IMR-90 (cell line): Measurements from ENCODE around the gene NXPH3. TPM values are rescaled to one million over a fixed set of nuclear protein-coding genes. Genes with fewer than 3 reads are reported as not detected.

ENCODE experiments used
- ATAC-seq: fragments of 200-7000 bp; cut with Tn5 transposase; 2 replicates; pipeline ENCODE4 v1.9.1; 2020; ENCODE audit warnings: low read depth, mild to moderate bottlenecking, moderate library complexity
- BruUV-seq: library from RNA; stranded (reverse); fragments of 400-500 nt; replicated peaks from 2 replicates; lab custom pipeline; 2021; lab: Mats Ljungman, UMichigan
- CTCF ChIA-PET: fragments of 300-600 bp; formaldehyde crosslinking; extraction: SDS; loops from one replicate; lab custom pipeline; 2021; ENCODE audit warnings: antibody characterized with exemption; lab: Yijun Ruan, JAX
- POLR2A ChIA-PET: fragments of 300-600 bp; sonication (Branson Sonifier 250); formaldehyde crosslinking; loops from one replicate; lab custom pipeline; 2022; ENCODE audit warnings: antibody characterized with exemption; ENCODE audit not compliant: unreplicated experiment; lab: Charles Lee
- DNase-seq: peaks from one replicate; pipeline ENCODE4 v3.0.0; 2013
- H2AFZ ChIP-seq: replicated peaks from 2 replicates; pipeline ENCODE3; 2013; ENCODE audit warnings: low read length, mild to moderate bottlenecking; ENCODE audit not compliant: poor library complexity
- H2AK5ac ChIP-seq: 2 replicates; pipeline ENCODE4 v1.6.1; 2013; ENCODE audit warnings: low read depth, low read length, inconsistent platforms
- H2AK9ac ChIP-seq: replicated peaks from 2 replicates; pipeline ENCODE3; 2013; ENCODE audit warnings: mild to moderate bottlenecking, low read depth, low read length, moderate library complexity; ENCODE audit not compliant: poor library complexity
- H2BK120ac ChIP-seq: 2 replicates; pipeline ENCODE4 v1.6.1; 2013; ENCODE audit warnings: low read depth, low read length, inconsistent platforms
- H2BK15ac ChIP-seq: 3 replicates; pipeline ENCODE4 v1.6.1; 2013; ENCODE audit warnings: low read depth, low read length, inconsistent platforms
- H2BK20ac ChIP-seq: 2 replicates; pipeline ENCODE4 v1.6.1; 2013; ENCODE audit warnings: low read depth, mild to moderate bottlenecking, inconsistent platforms, low read length, moderate library complexity
- H2BK5ac ChIP-seq: 2 replicates; pipeline ENCODE4 v1.6.1; 2013; ENCODE audit warnings: mild to moderate bottlenecking, low read depth, low read length, inconsistent platforms; ENCODE audit not compliant: poor library complexity, severe bottlenecking
- H3K14ac ChIP-seq: replicated peaks from 2 replicates; pipeline ENCODE4 v1.6.1; 2013; ENCODE audit warnings: low read depth, low read length, inconsistent platforms
- H3K18ac ChIP-seq: 2 replicates; pipeline ENCODE4 v1.6.1; 2013; ENCODE audit warnings: low read depth, low read length, control low read depth
- H3K23ac ChIP-seq: 2 replicates; pipeline ENCODE4 v1.6.1; 2013; ENCODE audit warnings: low read depth, low read length, inconsistent platforms
- H3K27ac ChIP-seq: 2 replicates; pipeline ENCODE4 v1.5.1; 2013; ENCODE audit warnings: mild to moderate bottlenecking, control low read depth, low read length; ENCODE audit not compliant: insufficient read depth
- H3K27me3 ChIP-seq: 2 replicates; pipeline ENCODE4 v1.6.1; 2013; ENCODE audit warnings: low read length; ENCODE audit not compliant: control insufficient read depth, insufficient read depth
- H3K36me3 ChIP-seq: 2 replicates; pipeline ENCODE4 v1.6.1; 2013; ENCODE audit warnings: low read length, mixed read lengths; ENCODE audit not compliant: control insufficient read depth, insufficient read depth
- H3K4ac ChIP-seq: 2 replicates; pipeline ENCODE4 v1.6.1; 2013; ENCODE audit warnings: low read depth, low read length, inconsistent platforms
- H3K4me1 ChIP-seq: 2 replicates; pipeline ENCODE4 v1.6.1; 2013; ENCODE audit warnings: low read length, mixed read lengths; ENCODE audit not compliant: control insufficient read depth, insufficient read depth
- H3K4me2 ChIP-seq: 2 replicates; pipeline ENCODE4 v1.6.1; 2013; ENCODE audit warnings: low read depth, mild to moderate bottlenecking, control low read depth, low read length, moderate library complexity
- H3K4me3 ChIP-seq: 2 replicates; pipeline ENCODE4 v1.5.1; 2013; ENCODE audit warnings: low read depth, mild to moderate bottlenecking, control low read depth, low read length, moderate library complexity; ENCODE audit not compliant: insufficient read depth
- H3K56ac ChIP-seq: 2 replicates; pipeline ENCODE4 v1.6.1; 2013; ENCODE audit warnings: low read length, inconsistent platforms; ENCODE audit not compliant: insufficient read depth; ENCODE audit errors: extremely low read depth
- H3K79me1 ChIP-seq, 2 experiments: 2 replicates each; pipeline ENCODE4 v1.6.1; 2013; ENCODE audit warnings: low read length in 2 of 2, inconsistent platforms in 1 of 2, low read depth in 1 of 2
- H3K9ac ChIP-seq: 2 replicates; pipeline ENCODE4 v1.6.1; 2013; ENCODE audit warnings: low read depth, low read length, control low read depth
- H3K9me1 ChIP-seq: 2 replicates; pipeline ENCODE4 v1.6.1; 2013; ENCODE audit warnings: low read length, inconsistent platforms; ENCODE audit not compliant: insufficient read depth
- H3K9me3 ChIP-seq: 2 replicates; pipeline ENCODE4 v1.6.1; 2013; ENCODE audit warnings: low read length; ENCODE audit not compliant: control insufficient read depth, insufficient read depth
- H4K20me1 ChIP-seq: 2 replicates; pipeline ENCODE4 v1.6.1; 2013; ENCODE audit warnings: low read length, inconsistent platforms; ENCODE audit not compliant: insufficient read depth
- H4K5ac ChIP-seq: 2 replicates; pipeline ENCODE4 v1.6.1; 2013; ENCODE audit warnings: mild to moderate bottlenecking, low read depth, low read length, control low read depth
- H4K8ac ChIP-seq, 2 experiments: 2 replicates each; pipeline ENCODE4 v1.6.1; 2013; ENCODE audit warnings: low read depth in 2 of 2, low read length in 2 of 2, control low read depth in 1 of 2, inconsistent platforms in 1 of 2
- H4K91ac ChIP-seq: 2 replicates; pipeline ENCODE4 v1.6.1; 2013; ENCODE audit warnings: low read depth, low read length, inconsistent platforms; ENCODE audit not compliant: insufficient read depth
- CTCF ChIP-seq: conservative IDR thresholded peaks from 2 replicates; pipeline ENCODE4 v1.5.1; 2012; ENCODE audit warnings: mild to moderate bottlenecking, low read depth, low read length, improper control_type of control experiment
- FOS ChIP-seq: fragments of 150-350 bp; IDR thresholded peaks from 2 replicates; pipeline ENCODE4 v1.6.1; 2016; ENCODE audit warnings: low read depth, low read length
- MAFK ChIP-seq: IDR thresholded peaks from 2 replicates; pipeline ENCODE4 v1.6.1; 2012; ENCODE audit warnings: low read depth, low read length, improper control_type of control experiment
- RCOR1 ChIP-seq: IDR thresholded peaks from 2 replicates; pipeline ENCODE4 v1.6.1; 2012; ENCODE audit warnings: mild to moderate bottlenecking, low read length, improper control_type of control experiment; ENCODE audit not compliant: insufficient replicate concordance
- WGBS, 2 experiments: methylation state at CpG; one replicate each; pipeline versions ENCODE4 v1.1.5 to v1.1.7; 2013; ENCODE audit warnings: missing lambda C conversion rate in 2 of 2; ENCODE audit not compliant: insufficient read length in 1 of 2; ENCODE audit errors: extremely low coverage in 2 of 2; 5-methylcytosine and 5-hydroxymethylcytosine counted together
- dilution Hi-C: fragments of 300-500 bp; cut with HindIII; formaldehyde crosslinking; loops from one replicate; pipeline ENCODE4 v1.14.3; 2018; ENCODE audit warnings: low sequenced_read_pairs; ENCODE audit not compliant: unreplicated experiment
- in situ Hi-C: fragments of 300-500 bp; cut with MboI; formaldehyde crosslinking; loops from 3 replicates; pipeline ENCODE4 v1.14.3; 2019; ENCODE audit warnings: low sequenced_read_pairs, inconsistent platforms, mixed read lengths
- intact Hi-C: fragments of 100-400 bp; cut with micrococcal nuclease; formaldehyde crosslinking; loops from 2 replicates; pipeline ENCODE4 v1.10.0; 2022
- polyA plus RNA-seq, 3 experiments: library from polyadenylated mRNA; depleted of rRNA; stranded (reverse); fragments of >200 nt; gene quantifications; 2 replicates each; pipeline ENCODE4 v1.2.3, GENCODE V29; 2012; ENCODE audit warnings: low replicate concordance in 1 of 3
- total RNA-seq: library from RNA; depleted of rRNA; stranded (reverse); fragments of >200 nt; gene quantifications from 2 replicates; pipeline ENCODE4 v1.2.3, GENCODE V29; 2012

The NXPH3 gene
- total and polyA plus RNA-seq, 2 of the 4 experiments (the other 2 are of a cell fraction): 0.18 to 0.31 TPM

- intact Hi-C loops: no loop called here
- in situ Hi-C loops: no loop called here
Observed at GRCh38 chr17:49585422-49586027, 9.9 kb downstream of the NXPH3 start.

More at GRCh38 chr17:49585422-49586027, 9.9 kb downstream of the NXPH3 start:
- H2AK5ac ChIP-seq: no peak overlapping the region
- DNase-seq: no peak
- TF ChIP-seq RCOR1: no peak
- no peak for TF ChIP-seq MAFK
- peak; percentile 13; the same call in 1 of the 2 replicates for TF ChIP-seq CTCF
- TF ChIP-seq FOS: no peak
- H3K14ac ChIP-seq: no peak overlapping the region
- no peak overlapping the region for H3K4me2 ChIP-seq
- H4K91ac ChIP-seq: no peak overlapping the region
- no peaks in the 10 kb centered on the region for H3K9me3 ChIP-seq
- H3K23ac ChIP-seq: no peak overlapping the region
- H3K79me1 ChIP-seq: no peaks in the 10 kb centered on the region
- peaks cover 12% of the 10 kb centered on the region for H3K4me1 ChIP-seq
- BruUV-seq: no TSS peak
- H2AK9ac ChIP-seq: no peak overlapping the region
- no peaks in the 10 kb centered on the region for H3K27me3 ChIP-seq
- no peaks in the 10 kb centered on the region for H3K36me3 ChIP-seq
- H3K4ac ChIP-seq: no peak overlapping the region
- 0% methylated on average over 1 of the region's 3 CpGs; no CpG with 5 or more reads in 1 of the 2 experiments for WGBS, 2 experiments
- no peak overlapping the region for H3K56ac ChIP-seq
- ATAC-seq: peak; percentile 24; the same call in 1 of the 2 replicates
- H3K4me3 ChIP-seq: no peak overlapping the region
- H4K8ac ChIP-seq: no peak overlapping the region
- no peak overlapping the region for H3K27ac ChIP-seq
- no peak overlapping the region for H4K5ac ChIP-seq
- H2AFZ ChIP-seq: no peak overlapping the region
- dilution Hi-C loops: no loop called here
- H3K9ac ChIP-seq: no peak overlapping the region
- H4K20me1 ChIP-seq: peaks cover 5% of the 10 kb centered on the region
- no peak overlapping the region for H3K18ac ChIP-seq
- H2BK20ac ChIP-seq: no peak overlapping the region
- H2BK15ac ChIP-seq: no peak overlapping the region
- CTCF ChIA-PET: no interaction called here
- POLR2A ChIA-PET: no interaction called here
- peaks cover 17% of the 10 kb centered on the region for H3K9me1 ChIP-seq
- no peak overlapping the region for H2BK5ac ChIP-seq
- no peak overlapping the region for H2BK120ac ChIP-seq
